ENCODE results near the gene CEP72.
"Not testable (repeated sequence)": the region's sequence is repeated elsewhere in the genome, so short reads cannot be mapped to it uniquely, and the experiment has no call there.

CEP72 gene

GRCh38 chr5:581266-581665 is 30.9 kb upstream of the CEP72 start:
- no peak for DNase-seq

- DNase-seq = no peak
Measured at GRCh38 chr5:581941-582340, 30.2 kb upstream of the CEP72 start.

GRCh38 chr5:582445-582844 is 29.7 kb upstream of the CEP72 start:
- not testable (repeated sequence) for DNase-seq

GRCh38 chr5:582936-583635 is 29.1 kb upstream of the CEP72 start:
- no peak for DNase-seq

GRCh38 chr5:583645-584044 is 28.5 kb upstream of the CEP72 start:
- DNase-seq = no peak

- DNase-seq = no peak
Measured at GRCh38 chr5:584216-584615, 27.9 kb upstream of the CEP72 start.

- no peak for DNase-seq
Measured at GRCh38 chr5:584846-585245, 27.3 kb upstream of the CEP72 start.

- no peak for DNase-seq
Measured at GRCh38 chr5:585556-585955, 26.6 kb upstream of the CEP72 start.

- no peak for DNase-seq
Measured at GRCh38 chr5:585962-586628, 26.0 kb upstream of the CEP72 start.

GRCh38 chr5:586751-587285 is 25.3 kb upstream of the CEP72 start:
- no peak for DNase-seq

GRCh38 chr5:587403-587802 is 24.7 kb upstream of the CEP72 start:
- no peak for DNase-seq

GRCh38 chr5:588406-588995 is 23.6 kb upstream of the CEP72 start:
- DNase-seq = no peak

GRCh38 chr5:589173-589572 is 23.0 kb upstream of the CEP72 start:
- no peak for DNase-seq

- no peak for DNase-seq
Measured at GRCh38 chr5:589588-589987, 22.6 kb upstream of the CEP72 start.

- DNase-seq = no peak
Measured at GRCh38 chr5:590346-590745, 21.8 kb upstream of the CEP72 start.

GRCh38 chr5:591746-592145 is 20.4 kb upstream of the CEP72 start:
- DNase-seq = no peak

GRCh38 chr5:592158-592557 is 20.0 kb upstream of the CEP72 start:
- peak in 1 of 2 experiments; percentile 38 for DNase-seq

- no peak for DNase-seq
Measured at GRCh38 chr5:593511-593910, 18.6 kb upstream of the CEP72 start.

GRCh38 chr5:594226-594860 is 17.8 kb upstream of the CEP72 start:
- no peak for DNase-seq

- no peak for DNase-seq
Measured at GRCh38 chr5:595285-595875, 16.8 kb upstream of the CEP72 start.

GRCh38 chr5:597871-598563 is 14.1 kb upstream of the CEP72 start:
- no peak for DNase-seq

GRCh38 chr5:598564-598890 is 13.6 kb upstream of the CEP72 start:
- DNase-seq = no peak
